Ishikawa (cell line): Measurements from ENCODE around the gene HOXA11.

Experiments
- CREB1 ChIP-seq: IDR thresholded peaks from 2 replicates; pipeline ENCODE4 v1.6.1; 2012; ENCODE audit warnings: low read depth
- EGR1 ChIP-seq: IDR thresholded peaks from 2 replicates; pipeline ENCODE4 v1.6.1; 2012
- EP300 ChIP-seq: IDR thresholded peaks from 2 replicates; pipeline ENCODE4 v1.6.1; 2012; ENCODE audit warnings: borderline replicate concordance
- FOXM1 ChIP-seq: IDR thresholded peaks from 2 replicates; pipeline ENCODE4 v1.6.1; 2012; ENCODE audit warnings: low read depth, borderline replicate concordance
- NFIC ChIP-seq: IDR thresholded peaks from 2 replicates; pipeline ENCODE4 v1.6.1; 2012
- RAD21 ChIP-seq: IDR thresholded peaks from 2 replicates; pipeline ENCODE4 v1.6.1; 2012; ENCODE audit warnings: low read depth
- TAF1 ChIP-seq: IDR thresholded peaks from 2 replicates; pipeline ENCODE4 v1.6.1; 2012; ENCODE audit warnings: low read depth, mild to moderate bottlenecking
- TCF12 ChIP-seq: IDR thresholded peaks from 2 replicates; pipeline ENCODE4 v1.6.1; 2012; ENCODE audit warnings: low read depth
- ZBTB7A ChIP-seq: IDR thresholded peaks from 2 replicates; pipeline ENCODE4 v1.6.1; 2012; ENCODE audit warnings: low read depth

GRCh38 chr7:27204851-27205322 is 19.9 kb upstream of the HOXA11 start:
- no peak for TF ChIP-seq EGR1
- TF ChIP-seq TAF1 = no peak
- TF ChIP-seq RAD21 = no peak
- TF ChIP-seq FOXM1 = no peak
- TF ChIP-seq EP300 = no peak
- TF ChIP-seq ZBTB7A = no peak
- no peak for TF ChIP-seq CREB1
- TF ChIP-seq NFIC = no peak
- TF ChIP-seq TCF12 = no peak
